Ureter (tissue), 1 donor: ENCODE data around the gene ATF7. TPM values are rescaled to one million over a fixed set of nuclear protein-coding genes. Genes with fewer than 3 reads are reported as not detected.
"Not testable (repeated sequence)": the region's sequence is repeated elsewhere in the genome, so short reads cannot be mapped to it uniquely, and the experiment has no call there.

ENCODE experiments used
- DNase-seq: peaks from one replicate; pipeline ENCODE4 v3.0.0-alpha.2; 2020; ENCODE audit warnings: low spot score
- total RNA-seq: library from RNA; stranded (reverse); gene quantifications from one replicate; pipeline ENCODE4 v1.2.4, GENCODE V29; 2023
- donor health status: DM: yes; HTN: yes; CAD: no.

ATF7 gene
- total RNA-seq, 1 donor from 2014 or later: 58.3 TPM

DNA sequence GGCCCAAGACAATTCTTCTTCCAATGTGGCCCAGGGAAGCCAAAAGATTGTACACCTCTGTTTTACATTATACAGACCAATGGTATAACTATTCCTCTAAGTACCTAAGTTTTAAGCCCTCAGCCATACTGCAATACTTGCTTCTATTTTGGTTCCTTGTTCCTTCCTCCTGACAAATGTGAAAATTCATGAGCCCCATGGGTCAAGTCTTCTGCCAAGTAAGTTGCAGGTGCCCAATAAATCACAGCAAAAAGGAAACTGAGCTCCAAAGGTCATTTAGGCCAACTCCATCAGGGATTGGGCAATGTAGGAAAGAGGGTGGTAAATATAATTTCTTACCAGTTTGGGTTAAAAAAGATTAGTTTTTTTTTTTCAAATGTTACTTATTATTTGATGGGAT lies 61.2 kb downstream of the ATF7 start:
- no peak for DNase-seq

DNA sequence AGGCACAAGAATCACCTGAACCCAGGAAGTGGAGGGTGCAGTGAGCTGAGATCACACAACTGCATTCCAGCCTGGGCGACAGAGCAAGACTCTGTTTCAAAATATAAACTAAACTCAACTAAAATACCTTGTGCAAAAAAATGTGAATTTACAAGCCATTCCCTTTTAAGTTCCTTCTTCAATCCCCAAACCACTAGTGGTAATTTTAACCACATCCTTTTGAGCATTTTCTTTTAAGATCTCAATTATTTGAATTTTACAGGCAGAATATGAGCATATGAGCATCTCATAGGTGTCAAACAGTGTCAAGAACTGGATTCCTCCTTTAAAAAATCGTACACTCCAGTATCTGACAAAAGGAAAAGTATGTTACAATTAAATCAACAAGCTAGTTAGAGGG lies 61.9 kb downstream of the ATF7 start:
- no peak for DNase-seq

DNA sequence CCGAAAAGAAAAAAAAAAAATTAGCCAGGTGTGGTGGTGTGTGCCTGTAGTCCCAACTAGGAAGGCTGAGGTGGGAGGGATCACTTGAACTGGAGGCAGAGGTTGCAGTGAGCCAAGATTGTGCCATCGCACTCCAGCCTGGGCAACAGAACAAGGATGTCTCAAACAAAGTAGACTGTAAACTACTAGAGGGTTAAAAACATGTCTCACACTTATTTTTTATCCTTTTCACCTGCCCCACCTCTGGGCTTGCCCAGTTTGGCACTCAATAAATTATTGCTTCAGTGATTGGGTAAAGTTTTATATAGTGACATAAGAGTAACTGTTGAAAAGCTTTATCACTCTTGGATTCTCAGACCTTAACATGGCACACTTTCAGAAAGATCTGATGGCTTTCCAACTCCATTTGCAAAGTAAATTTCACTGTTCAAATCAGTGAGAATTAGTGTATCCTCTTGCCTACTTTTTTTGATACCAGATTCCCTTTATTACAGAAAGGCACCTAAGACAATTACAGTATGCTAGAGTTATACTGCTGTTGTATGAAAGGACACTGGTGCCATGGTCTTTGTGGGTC lies 62.6 kb downstream of the ATF7 start:
- no peak for DNase-seq

DNA sequence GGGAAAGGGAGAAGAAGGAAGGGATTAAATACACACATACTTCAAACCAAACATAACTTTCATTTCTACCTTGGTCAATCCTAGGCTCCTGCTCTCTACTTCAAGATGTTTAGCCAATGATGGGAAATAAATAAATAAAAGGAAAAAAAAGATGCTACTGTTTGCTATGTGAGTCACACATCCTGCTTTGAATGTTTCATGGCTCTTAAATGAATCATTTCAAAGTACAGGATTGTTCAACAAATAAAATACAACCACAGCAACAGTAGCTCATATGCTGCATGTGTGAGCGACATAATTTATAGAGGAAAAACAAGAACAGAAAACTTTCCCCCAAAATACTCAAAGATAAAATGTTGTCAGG lies 64.6 kb downstream of the ATF7 start:
- no peak for DNase-seq

DNA sequence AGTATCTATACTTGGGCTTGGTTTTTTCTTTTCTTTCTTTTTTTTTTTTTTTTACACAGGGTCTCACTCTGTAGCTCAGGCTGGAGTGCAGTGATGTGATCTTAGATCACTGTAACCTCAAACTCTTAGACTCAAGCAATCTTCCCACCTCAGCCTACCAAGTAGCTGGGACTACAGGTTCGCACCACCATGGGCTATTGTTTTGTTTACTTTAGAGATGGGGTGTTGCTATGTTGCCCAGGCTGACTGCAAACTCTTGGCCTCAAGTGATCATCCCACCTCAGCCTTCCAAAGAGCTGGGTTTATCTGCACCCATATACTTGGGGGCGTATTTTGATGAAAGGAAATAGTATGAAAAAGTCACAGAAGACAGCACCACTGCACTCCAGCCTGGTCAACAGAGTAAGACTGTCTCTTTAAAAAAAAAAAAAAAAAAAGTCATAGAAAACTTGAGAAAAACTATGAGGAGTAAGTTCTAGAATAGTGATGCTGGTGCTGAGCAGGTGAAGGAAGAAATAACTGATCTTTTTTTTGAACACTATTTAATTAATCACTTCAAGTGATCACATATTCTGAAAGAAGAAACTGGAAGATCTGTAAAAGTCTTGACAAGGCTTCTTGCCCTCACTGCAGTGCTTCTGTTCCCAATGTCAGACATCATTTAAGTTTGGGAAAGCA lies 65.1 kb downstream of the ATF7 start:
- DNase-seq: no peak

DNA sequence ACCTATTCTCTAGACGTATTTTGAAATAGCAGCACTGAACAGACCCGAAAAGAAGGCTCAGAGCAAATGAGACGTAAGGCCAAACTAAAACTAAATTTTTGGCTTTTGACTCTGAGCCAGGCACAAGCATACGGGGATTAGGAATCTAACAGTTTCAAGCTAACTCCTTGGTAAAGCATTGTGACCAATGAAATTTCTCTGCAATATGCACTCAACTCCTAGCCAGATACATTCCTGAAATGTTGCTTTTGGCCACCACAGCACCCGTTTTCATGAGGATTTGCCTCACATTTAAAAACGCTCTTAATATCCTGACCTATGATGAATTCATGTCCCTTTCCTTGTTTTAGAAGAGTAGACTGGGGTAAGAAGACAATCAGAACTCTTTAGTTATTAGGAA lies 65.8 kb downstream of the ATF7 start:
- DNase-seq: no peak

DNA sequence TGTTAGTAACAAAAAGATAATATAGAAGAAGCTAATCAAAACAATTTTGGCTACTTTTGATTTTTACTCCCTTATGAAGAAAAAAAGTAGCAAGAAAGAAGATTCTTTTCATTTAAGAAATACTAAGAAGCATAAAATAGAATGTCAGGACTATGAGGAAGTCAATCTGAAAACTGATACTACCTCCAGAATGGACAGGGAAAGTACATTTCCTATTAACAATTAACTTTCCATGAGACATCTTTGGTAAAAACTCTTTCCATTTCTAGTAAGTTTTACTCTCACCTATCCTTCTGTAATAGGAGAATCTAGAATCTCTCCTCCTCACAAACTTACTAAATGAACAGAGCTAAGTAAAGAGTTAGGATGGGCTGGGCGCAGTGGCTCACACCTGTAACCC lies 67.6 kb downstream of the ATF7 start:
- DNase-seq: no peak

DNA sequence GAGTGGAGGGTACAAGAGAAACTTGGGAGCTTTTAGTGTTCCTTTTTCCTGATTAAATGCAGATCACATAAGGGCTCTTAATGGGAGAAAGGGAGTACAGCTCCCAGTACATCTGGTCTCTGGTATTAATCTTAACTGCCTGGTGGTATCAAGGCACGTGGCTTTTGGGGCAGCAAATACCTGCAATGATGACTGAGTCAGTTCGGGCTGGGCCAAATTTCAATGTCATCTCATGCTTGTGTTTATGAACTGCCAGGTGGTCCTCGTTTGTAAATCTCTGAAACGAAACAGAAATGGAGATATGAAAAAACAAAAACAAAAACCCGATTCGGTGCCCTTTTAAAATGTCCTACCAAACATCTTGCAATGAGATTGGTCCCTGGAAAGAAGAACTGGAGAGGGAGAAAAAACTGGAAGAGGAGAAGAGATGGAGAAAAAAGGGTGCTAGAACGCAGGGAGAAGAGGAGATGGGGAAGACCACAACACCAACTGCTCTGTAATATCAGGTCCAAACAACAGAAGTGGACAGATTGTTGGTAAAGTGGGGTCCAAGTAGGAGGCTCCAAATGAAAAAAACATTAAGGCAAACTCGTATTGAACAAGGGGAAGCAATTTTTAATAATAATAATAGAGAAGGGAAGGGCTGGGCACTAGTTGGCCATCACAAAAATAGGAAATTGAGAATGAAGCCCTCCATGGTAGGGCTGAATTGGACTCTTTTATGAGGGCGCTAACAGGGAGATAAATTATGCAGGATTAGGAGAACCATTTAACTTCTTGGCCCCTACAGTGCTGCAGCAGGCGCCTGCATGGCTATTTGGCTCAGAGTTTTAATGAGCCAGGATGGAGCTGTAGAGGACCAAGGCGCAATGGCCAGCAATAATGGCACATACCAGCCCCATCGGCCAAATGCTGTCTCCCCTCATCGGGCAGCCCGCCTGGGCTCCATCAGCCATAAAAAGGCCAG lies 73.5 kb downstream of the ATF7 start:
- DNase-seq: no peak

DNA sequence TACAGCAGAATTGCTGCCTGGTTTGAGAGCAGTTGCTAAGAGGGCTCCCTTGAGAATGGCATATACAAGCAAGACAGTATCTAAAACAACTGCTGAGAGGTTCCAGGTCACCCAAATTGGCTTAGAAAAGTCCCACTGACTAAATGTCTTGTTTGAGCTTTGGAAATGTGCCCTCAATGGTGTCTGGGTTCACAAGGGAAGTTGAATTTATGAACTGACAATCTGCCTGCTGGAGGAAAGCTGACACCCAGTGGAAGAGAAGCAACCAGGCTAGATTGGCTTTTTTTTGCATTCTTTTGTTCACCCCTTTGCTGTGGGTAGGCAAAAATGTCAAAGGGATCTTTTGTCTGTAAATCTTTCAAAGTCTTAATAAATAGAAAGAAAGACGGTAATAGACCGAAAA lies 74.3 kb downstream of the ATF7 start:
- DNase-seq: no peak

DNA sequence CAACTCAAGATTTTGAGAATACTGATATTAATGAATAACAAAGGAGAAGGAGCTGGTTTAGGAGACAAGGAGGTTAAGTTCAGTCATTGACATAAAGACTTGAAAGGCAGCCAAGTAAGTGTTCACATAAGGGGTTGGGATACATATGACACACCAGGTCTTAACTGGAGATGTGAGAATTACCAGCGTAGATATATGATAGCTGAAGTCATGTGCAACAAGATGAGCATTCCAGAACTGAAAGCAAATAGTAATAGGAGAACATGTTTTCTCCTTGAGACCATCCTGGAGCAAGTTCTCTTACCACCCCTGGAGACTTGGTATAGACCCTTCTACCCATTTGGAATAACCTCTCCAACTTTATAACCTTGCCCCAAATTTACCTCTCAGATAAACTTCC lies 75.6 kb downstream of the ATF7 start:
- DNase-seq: no peak

DNA sequence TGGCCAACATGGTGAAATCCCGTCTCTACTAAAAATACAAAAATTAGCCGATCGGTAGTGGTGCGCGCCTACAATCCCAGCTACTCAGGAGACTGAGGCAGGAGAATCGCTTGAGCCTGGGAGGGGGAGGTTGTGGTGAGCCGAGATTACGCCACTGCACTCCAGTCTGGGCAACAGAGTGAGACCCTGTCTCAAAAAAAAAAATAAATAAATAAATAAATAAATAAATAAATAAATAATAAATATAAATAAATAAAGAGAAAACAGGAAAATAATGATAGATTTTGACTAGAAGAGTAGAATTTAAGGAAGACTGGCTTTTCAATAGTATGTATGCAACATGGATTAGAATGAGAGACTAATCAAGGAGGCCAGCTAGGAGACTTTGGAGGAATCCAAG lies 76.1 kb downstream of the ATF7 start:
- not testable (repeated sequence) for DNase-seq

DNA sequence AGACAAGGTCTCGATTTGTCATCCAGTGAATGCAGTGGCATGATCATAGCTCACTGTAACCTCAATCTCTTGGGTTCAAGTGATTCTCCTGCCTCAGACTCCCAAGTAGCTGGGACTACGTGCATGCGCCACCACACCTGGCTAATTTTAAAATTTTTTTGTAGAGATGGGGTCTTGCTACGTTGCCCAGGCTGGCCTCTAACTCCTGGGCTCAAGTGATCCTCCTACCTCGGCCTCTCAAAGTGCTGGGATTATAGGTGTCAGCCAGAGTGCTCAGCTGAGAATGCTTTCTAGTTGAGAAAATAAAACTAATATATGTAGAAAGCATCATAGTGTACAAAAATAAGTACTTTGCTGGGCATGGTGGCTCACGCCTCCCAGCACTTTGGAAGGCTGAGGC lies 77.8 kb downstream of the ATF7 start:
- not testable (repeated sequence) for DNase-seq

DNA sequence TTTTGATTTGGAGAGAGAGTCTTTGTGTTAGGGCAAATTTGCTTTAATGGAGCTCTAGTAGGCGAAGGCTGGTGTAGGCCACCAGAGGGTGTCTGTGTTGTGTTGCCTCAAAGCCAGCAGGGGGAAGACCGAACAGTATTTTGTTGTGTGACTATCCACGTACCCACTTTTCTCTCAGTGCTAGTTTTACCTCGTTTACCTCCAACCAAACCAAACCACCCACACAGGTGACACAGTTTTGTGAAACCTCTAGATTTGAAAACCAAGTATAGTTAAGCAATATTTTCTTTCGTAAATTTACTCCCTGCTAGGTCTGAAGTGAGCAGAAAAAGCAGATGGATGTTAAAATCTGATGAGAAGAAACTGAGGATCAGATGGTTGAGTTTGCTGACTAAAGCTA lies 82.6 kb downstream of the ATF7 start:
- peak; percentile 72 for DNase-seq

DNA sequence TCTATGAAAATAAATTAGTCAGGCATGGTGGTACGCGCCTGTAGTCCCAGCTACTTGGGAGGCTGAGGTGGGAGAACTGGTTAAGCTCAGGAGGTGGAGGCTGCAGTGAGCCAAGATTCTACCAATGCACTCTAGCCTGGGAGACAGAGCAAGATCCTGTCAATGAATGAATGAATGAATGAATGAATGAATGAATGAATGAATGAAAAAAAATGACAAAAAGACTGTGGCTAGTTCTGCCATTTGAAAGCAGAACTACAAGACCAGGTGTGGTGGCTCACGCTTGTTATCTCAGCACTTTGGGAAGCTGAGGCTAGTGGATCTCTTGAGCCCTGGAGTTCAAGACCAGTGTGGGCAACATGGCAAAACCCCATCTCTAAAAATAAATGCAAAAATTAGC lies 86.7 kb downstream of the ATF7 start:
- DNase-seq: no peak

DNA sequence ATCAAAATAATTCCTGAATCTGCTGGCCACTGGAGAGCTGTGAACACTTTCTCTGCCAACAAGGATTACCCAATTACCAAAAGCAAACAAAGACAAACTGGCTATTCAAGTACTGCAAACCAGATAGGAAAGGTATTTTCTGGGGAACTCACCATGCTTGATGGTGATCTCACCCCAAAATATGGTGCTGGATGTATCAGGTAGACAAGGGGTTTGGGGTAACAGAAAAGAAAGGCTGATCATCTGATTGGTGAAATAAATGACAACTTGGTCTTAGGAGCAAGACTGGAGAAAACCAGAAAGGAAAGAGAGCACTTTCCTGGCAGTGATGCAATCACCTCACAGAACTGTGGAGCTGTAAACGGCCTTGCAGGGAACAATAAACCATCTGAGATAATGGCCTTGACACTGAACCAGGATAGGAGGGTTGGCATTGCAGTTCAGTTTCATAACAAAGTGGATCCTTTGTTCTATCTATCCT lies 87.9 kb downstream of the ATF7 start:
- DNase-seq: peak; percentile 62

DNA sequence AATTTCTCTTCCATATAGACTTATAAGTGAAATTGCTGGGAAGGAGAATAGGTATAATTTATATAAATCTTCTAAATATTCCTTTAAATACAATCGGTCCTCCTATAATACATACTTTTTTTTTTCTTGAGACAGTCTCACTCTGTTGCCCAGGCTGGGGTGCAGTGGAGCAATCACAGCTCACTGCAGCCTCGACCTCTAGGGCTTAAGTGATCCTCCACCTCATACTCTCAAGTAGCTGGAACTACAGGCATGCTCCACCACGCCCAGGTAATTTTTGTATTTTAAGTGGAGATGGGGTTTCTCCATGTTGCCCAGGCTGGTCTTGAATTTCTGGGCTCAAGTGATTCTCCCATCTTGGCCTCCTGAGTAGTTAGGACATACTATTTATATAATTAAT lies 89.2 kb downstream of the ATF7 start:
- DNase-seq: no peak

DNA sequence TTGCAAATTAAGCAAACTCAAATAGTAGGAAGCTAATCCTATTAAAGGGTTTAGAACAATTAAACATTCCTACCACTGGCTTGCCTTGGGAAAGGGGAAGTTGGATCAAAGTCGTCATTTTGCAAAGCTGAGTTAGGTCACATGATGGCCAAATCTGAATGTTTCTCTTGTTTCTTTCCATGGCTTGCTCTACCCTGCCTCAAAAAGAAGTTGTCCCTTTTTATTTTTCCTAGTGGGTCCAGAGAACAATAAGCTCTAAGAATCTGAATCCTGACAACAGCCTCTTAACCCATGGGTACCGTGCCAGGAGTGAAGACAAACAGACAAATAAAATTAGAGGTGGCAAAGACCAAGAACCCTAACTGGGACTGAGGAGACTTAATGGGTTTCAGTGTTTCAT lies 92.7 kb downstream of the ATF7 start:
- DNase-seq: no peak

DNA sequence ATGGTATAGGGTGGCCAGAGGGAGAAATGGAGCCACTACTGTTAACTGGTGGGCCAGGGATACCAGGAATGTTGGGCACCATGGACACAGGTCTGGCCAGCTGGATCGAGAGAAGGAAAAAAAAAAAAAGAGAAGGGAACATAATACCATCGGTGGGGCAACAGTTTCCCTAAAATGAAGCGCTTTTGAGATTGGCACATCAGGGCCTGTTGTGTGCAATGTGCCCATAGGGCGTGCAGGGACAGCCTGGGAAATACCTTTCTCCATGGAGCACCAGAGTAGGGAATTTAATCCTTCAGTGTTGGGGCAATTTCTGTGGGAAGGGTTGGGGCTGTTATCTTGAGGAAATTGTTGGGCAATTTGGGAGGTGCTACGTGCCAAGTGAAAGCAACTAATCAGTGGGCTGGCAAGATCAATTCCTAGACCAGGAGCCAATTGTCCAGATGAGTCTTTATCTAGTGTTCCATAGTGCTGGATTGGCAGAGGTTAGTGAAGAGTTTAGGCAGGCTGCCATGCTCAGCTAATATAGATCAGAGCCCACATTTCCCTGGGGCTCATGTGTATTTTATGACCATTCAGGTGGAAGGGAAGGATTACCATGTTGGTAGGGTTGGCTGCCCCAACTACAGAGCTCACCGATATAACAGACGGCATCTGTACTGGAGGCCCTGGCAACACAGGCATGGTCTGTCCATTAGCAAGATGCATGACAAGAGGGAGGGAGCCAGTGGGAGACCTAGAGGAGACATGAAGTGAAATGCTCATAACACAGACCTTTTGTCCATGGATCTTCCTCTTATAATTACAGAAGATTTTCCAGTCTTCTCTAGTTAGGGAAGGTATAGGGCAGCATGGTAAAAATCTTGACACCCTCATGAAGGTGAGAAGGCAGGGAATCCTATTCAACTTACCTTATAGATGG lies 93.4 kb downstream of the ATF7 start:
- no peak for DNase-seq

DNA sequence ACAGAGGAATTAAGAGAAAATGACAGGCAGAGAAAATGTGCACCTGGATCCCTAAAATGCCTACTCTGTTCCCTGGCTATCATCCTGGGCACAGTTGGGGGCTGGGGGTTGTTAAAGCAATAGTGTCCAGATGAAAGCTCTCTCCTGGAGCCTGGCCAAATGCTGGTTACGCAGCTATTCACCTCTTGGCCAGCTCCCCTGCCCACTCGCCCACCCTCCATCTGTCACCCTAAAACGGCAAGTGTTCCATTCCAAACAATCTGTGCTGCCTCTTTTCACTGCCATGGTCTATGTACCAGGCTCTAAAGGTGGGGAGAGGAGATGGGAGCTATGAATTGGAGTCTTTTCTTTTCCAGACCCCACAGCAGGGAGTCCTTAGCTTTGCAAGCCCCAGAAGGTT lies 94.2 kb downstream of the ATF7 start:
- no peak for DNase-seq

DNA sequence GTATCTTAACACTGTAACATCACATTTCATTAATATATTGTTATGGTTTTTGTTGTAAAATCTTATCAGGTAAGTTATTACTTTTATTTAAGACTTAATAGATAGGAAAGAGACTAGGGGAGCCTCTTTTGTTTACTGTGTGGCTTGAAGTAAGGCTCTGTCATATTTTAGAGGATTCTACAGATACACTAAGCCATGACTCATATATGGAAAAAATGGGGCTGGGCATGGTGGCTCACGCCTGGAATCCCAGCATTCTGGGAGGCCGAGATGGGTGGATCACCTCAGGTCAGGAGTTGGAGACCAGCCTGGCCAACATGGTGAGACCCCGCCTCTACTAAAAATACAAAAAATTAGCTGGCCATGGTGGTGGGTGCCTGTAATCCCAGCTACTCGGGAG lies 95.3 kb downstream of the ATF7 start:
- DNase-seq: no peak

DNA sequence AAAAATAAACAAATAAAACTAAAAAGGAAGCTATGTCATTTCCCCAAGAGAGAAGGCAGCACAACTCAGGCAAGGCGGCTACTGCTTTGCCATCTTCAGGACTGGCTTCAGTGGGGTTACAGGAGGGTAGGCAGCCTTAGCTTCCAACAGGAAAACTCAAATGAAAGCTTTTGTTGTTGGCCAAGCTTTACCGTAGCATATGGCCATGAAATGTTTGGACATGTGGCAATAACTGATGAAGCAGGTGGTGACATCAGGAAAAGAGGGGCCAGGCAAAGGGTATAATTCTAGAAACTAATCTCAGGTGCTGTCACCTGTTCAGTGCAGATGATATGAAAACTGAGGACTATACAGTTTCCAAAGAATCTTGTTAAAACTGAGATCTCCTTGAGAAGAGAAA lies 96.1 kb downstream of the ATF7 start:
- no peak for DNase-seq

DNA sequence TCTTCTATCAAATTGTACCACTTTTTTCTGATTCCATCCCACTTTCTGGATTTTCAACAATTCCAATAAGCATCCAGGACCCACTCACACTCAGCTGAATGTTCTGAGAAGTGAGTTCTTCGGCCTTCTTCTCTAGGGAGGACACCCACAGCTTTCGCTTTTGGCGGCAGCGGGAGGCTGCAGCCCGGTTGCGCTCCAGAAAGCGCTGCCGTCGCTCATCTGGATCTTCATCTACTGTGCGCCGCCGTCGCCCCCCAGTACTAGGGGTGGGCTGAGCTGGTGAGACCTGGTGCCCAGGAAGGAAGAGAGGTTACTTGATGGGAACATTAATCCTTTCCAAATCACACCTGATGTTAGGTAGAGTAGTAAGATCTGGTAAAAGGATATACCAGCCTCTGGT lies 101.7 kb downstream of the ATF7 start:
- DNase-seq: no peak
